Urothelium cell line (cell line): ENCODE data around the gene IL4R.
"Not testable (repeated sequence)": the region's sequence is repeated elsewhere in the genome, so short reads cannot be mapped to it uniquely, and the experiment has no call there.

ENCODE experiments used
- DNase-seq: peaks from one replicate; pipeline ENCODE4 v3.0.0; 2011; ENCODE audit warnings: low spot score, mixed read lengths
- FAIRE-seq: peaks from 2 replicates; lab custom pipeline; 2011; peaks lifted over from hg19 to GRCh38; lab: Jason Lieb, UNC

IL4R gene

DNA sequence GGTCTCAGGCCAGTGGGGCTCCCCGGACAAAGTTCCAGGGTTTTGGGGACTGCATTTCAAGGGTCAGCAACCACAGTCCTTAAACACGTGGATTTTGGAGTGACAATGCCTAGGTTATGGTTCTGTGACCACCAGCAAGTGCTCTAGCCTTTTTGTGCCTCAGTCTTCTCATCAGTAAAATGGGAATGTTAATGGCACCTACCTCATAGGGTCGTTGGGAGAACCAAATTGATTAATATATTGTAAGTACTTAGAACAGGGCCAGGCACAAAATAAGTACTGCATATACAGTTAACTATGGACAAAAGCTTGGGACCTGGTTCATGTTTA is 13.8 kb downstream of the IL4R start:
- no peak for FAIRE-seq
- DNase-seq: no peak

DNA sequence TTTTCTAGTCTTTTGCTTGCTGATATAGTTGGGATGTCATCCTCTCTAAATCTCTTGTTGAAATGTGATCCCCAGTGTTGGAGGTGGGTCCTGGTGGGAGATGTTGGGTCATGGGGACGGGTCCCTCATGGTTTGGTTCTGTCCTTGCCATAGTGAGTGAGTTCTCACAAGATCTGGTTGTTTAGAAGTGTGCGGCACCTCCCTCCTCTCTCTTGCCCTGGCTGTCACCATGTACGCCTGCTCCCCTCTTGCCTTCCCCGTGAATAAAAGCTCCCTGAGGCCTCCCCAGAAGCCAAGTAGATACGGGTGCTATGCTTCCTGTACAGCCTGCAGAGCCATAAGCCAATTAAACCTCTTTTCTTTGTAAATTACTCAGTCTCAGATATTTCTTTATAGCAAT is 15.2 kb downstream of the IL4R start:
- DNase-seq (no peak), FAIRE-seq (no peak)

DNA sequence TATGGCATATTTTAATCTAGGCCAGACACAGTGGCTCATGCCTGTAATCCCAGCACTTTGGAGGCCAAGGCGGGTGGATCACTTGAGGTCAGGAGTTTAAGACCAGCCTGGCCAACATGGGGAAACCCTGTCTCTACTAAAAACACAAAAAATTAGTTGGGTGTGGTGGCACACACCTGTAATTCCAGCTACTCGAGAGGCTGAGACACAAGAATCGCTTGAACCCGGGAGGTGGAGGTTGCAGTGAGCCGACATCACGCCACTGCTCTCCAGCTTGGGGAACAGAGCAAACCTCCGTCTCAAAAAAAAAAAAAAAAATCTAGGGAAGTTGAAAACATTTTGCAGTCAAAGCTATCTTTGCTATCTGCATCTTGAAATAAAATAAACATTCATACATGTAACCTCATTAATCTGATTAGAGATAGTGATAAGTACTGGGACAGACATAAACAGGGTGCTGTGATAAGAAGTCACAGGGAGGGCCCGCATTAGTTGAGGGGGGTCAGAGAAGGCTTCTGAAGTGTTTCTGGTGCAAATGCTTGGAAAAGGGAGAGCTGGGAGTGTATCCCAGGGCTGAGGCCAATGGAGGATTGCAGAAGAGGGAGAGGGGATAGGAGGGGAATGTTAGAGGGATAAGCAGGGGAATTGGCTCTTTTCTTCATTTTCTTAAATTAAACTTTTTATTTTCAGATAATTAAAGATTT is 15.8 kb downstream of the IL4R start:
- not testable (repeated sequence) for DNase-seq, FAIRE-seq

DNA sequence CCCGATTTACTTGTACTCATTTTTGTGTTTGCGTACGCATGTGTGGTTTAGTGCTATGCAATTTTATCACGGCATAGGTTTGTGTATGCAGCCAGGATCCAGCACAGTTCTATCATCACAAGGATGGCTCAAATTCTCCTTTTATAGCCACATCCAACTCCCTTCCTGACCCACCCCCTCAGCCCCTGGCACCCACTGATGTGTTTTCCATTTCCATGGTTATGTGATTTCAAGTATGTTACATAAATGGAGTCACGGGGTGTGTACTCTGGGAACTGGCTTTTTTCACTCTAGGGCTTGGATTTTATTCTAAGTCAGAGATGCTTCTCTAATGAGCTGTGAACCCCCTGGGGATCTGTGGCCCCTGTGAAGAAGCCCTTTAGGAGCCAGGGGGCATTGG is 16.8 kb downstream of the IL4R start:
- DNase-seq (no peak), FAIRE-seq (no peak)

DNA sequence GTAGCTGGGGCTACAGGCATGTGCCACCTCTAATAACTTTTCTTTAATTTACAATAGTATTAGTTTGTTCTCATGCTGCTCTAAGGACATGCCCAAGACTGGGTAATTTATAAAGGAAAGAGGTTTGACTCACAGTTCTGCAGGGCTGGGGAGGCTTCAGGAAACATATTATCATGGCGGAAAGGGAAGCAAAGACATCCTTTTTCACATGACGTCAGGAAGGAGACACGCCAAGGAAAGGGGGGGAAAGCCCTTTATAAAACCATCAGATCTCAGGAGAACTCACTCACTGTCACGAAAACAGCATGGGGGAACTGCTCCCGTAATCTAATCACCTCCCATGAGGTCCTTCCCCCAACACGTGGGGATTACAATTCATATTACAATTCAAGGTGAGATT is 18.3 kb downstream of the IL4R start:
- DNase-seq: no peak
- no peak for FAIRE-seq

DNA sequence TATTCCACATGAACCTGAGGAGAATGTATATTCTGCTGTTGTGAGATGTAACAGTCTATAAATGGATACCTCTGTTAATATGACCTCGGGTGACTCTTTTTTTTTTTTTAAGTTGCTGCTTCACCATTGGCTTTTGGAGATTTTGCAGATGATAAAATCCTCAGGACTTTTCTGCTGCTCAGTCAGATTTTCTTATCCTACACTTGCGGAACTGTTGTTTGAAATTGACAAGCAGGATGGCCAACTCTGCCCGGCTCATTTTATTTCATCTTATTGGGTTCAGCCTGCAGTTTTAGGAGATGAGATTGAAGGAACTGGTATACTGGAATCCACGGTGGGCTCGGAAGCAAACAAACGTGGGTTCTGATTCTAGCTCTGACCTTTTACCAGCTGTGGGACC is 19.3 kb downstream of the IL4R start:
- FAIRE-seq: no peak
- DNase-seq: no peak

DNA sequence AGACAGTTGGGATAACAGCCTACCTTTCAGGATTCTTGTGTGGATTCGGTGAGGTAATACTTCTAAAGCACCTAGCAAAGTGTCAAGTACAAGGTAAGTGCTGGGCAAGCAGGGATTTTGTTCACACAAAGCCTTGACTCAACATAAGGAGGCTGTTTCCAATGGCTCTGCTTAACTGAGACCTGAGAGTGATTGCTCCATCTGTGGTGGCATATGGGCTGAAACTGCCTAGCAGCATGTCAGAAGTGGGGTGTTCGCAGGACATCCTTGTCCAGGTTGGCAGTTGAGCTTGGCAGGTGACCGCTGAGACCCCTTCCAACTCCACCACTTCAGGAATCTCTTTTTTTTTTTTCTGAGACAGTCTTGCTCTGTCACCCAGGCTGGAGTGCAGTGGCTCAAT is 19.8 kb downstream of the IL4R start:
- FAIRE-seq: no peak
- DNase-seq: no peak

DNA sequence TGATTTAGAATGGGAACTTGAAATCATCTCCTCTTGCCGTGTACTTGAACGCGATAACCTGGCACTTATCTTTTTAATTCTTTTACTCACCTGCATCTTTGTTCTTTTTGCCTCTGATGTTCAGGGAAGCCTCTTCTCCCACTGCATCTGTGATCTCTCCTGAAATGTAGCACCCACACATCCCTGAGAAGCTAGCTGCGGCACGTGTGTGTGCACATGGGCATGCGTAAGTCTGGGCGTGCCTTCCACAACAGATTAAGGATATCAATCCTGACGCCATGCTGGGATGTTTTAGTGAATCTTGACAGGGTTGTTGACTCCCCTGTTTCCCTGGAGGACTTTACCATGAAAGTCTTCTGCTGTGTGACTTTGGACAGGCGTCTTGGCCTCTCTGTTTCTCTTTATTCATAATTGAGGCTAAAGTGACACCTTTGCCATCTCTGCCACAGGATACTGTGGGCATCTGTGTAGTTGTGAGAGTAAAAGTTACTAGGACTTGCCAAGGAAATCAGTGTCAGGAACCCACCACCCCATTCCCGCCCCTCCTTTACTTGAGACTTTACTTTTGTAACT is 20.5 kb downstream of the IL4R start:
- FAIRE-seq (no peak), DNase-seq (no peak)

DNA sequence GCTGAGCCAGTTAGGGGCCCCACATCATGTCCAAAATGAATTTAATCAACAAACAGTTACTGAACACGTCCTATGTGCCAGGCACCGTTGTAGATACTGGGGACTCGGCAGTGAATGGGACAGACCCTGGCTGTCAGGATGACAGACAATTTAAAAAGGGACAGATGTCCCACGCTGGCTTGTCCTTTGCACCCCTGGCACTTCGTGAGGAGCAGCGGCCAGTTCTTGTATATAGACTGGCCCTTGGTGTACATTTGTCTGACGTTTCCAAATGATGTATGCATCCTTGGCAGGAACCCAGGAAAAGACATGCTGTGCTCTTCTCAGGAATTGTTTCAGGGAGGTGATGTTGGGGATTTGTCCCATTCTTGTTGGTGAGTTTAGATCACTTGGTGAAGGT is 21.1 kb downstream of the IL4R start:
- no peak for FAIRE-seq

DNA sequence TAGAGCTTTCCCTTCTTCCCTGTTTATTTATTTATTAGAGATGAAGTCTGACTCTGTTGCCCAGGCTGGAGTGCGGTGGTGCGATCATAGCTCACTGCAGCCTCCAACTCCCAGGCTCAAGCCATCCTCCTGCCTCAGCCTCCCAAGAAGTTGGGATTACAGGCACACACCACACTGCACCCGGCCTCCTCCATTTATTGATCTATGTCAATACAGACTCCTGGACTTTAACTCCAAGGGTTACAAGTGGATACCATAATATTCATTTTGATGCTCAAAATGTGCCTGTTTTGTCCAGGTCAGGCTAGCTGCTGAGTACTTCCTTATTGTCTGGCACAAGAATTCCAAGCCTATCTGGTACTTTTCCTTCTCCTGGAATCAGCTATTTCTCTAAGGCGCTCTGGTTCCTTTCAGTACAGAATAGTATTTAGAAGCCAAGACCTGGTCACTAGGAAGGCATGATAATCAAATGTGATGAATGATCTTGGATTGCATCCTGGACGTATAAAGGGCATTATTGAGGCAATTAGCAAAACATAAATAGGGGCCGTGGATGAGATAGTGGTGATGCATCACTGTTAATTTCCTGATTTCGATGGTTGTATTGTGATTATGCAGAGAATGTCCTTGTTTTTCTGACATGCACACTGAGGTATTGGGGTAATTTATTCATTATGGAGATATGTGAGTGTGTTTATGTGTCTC is 21.7 kb downstream of the IL4R start:
- FAIRE-seq (no peak), DNase-seq (no peak)

More for the DNA sequence above, 21.1 kb downstream of the IL4R start:
- no peak for DNase-seq

DNA sequence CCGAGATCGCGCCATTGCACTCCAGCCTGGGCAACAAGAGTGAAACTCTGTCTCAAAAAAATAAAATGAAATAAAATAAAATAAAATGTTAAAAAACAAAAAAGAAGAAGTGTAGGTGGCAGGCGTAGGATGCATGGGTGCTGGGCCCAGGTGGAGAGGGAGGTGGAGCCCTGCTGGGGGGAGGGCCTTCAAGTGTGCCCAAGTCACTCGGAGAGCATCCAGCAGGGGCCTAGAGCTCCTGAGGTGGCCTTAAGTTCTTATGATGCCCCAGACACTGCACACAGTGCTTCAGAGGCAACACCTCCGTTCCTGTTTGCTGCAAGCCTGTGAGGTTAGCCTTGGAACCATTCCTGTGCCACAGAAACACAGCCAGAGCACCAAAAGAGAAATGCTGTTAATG is 23.2 kb downstream of the IL4R start:
- FAIRE-seq (no peak), DNase-seq (no peak)

DNA sequence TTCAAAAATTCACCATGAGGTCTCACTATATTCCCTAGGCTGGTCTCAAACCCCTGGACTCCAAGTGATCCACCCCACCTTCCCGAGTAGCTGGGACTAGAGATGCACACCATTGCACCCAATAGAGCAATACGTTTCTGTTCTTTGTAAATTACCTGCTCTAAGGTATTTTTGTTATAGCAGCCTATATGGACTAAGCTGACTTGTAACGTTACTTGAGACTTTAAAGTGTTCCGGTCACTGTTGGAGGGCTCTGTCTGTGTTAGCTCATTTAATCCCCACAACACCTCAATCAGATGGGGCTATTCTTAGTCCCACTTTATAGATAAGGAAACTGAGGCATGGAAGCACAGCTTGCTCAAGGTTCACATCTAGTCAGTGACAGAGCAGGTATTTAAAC is 25.4 kb downstream of the IL4R start:
- FAIRE-seq (no peak), DNase-seq (no peak)

DNA sequence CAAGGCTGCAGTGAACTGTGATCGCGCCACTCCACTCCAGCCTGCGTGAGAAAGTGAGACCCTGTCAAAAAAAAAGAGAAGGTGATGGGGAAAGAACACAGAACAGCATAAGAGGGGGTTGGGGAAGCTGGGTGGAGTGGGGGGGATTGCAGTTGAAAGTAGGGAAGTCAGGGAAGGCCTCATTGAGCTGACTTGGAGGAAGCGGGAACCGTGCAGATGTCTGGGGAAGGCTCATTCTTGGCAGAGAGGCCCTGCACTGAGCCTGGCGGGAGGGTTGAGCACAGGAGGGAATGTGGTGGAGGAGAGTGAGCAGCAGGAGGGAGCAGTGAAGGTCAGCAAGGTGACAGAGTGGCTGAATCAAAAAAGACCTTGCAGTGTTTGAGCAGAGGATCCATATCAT is 26.9 kb downstream of the IL4R start:
- FAIRE-seq: no peak
- no peak for DNase-seq

DNA sequence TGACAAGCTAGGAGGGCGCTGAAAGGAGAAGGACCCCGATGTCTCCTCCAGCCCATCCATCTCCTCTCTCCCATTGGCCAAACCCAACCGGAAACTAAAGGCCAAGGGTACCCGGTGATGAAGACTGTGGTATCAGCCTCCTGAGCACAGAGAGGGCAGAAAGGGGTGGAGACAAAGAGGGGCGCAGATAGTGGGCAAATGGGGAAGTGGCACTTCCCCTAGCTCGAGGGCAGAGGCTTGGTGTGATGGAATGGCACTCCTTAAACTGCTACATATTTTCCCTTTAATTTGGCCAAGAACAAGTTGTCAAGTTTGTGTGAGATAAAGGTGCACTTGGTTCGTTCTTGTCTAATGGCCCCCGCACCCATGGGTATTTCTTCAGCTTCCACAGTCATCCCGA is 27.8 kb downstream of the IL4R start:
- FAIRE-seq (no peak), DNase-seq (no peak)

DNA sequence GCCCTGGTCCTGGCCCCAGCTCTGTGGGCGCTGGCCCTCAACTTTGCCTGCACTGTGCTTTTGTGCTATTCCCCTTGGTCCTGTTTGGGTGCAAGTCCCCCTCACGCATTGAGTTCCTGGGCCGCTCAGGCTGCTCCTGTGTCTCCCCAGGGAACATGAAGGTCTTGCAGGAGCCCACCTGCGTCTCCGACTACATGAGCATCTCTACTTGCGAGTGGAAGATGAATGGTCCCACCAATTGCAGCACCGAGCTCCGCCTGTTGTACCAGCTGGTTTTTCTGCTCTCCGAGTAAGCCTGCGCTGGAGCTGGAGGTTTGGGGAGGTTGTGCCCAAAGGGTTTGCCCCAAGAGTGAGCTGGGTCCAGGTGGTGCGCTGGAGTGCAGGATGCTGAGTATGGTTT is 28.2 kb downstream of the IL4R start:
- no peak for FAIRE-seq
- DNase-seq: no peak

DNA sequence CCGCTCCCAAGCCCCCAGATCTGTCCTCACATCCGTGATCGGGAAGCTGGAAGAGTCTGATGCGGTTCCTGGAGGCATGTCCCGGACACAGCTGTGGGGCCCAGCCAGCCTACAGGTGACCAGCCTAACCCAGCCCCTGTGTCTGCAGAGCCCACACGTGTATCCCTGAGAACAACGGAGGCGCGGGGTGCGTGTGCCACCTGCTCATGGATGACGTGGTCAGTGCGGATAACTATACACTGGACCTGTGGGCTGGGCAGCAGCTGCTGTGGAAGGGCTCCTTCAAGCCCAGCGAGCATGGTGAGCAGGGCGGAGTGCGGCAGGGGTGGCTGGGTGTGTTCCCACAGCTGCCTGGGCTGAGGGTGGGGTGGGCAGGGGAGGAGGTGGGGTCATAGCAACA is 30.9 kb downstream of the IL4R start:
- DNase-seq: no peak
- no peak for FAIRE-seq

DNA sequence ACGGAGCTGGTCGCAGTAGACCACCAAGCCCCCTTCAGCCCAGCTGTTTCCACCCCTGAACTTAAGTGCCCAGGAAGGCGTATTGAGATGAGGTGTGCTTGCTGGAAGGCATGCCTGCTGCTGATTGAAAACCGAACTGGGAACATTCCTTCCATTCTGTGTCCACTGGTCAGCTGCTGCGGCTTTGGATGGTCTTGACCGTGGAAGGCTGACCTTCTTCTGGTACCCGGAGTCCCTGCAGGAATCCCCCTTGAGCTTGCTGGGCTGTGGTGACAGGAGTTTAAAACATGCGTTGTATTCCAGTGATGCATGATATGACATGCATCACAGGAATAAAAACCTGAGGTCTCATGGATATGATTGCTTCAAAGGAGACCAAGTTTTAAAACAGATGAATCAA is 31.4 kb downstream of the IL4R start:
- no peak for FAIRE-seq

DNA sequence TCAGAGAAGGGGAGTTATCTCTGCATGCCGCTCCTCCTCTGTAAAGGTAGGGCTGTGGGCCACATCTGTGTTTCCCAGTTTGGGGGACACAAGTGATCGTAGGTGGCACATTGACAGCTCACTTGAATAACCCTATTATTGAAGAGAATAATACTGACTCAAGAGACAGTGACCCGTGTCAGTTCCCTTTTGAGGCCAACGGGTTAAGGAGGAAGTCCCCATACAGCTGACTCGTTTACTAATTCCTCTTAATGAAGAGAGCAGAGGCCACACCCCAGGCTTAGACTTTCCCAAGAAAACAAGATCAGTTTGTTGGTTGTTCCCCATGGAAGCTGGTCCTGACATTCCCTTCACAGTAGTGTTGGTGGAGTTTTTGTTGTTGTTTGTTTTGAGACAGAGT is 33.0 kb downstream of the IL4R start:
- FAIRE-seq (no peak), DNase-seq (no peak)

More for the DNA sequence above, 31.4 kb downstream of the IL4R start:
- no peak for DNase-seq

DNA sequence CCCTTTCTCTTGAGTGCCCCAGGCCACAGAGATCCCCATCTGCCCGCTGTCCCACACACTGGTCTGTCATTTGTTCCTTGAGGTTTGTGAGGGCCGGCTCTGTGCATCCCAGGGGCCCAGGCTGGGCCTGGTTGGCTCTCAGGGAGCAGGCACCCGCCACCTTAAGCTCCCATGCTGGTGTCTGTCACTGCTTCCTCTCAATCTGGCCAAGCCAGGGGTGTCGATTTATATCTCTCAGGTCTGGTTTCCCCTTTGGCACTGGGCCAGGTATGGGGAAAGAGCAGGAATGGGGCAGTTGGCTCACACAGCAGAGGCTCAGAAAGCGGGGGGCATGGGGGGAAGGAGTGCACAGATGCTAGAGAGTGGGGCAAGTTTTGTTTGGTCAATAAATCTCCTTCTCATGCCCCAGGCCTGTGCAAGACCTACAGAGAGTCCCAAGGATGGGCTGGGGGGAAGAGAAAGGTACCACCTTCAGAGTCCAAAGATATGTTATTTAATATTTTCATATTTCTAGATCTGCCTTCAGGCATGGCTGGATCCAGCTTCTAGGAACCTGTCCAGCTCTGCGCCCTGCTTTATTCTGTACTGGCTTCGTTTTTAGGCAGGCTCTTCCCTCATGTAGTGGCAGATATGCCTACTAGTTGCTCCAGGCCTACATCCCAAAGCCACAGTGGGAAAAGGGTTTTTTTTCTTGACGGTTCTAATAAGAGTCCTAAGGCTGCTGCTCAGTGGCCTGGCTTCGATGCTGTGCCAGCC is 34.3 kb downstream of the IL4R start:
- FAIRE-seq: no peak
- no peak for DNase-seq

DNA sequence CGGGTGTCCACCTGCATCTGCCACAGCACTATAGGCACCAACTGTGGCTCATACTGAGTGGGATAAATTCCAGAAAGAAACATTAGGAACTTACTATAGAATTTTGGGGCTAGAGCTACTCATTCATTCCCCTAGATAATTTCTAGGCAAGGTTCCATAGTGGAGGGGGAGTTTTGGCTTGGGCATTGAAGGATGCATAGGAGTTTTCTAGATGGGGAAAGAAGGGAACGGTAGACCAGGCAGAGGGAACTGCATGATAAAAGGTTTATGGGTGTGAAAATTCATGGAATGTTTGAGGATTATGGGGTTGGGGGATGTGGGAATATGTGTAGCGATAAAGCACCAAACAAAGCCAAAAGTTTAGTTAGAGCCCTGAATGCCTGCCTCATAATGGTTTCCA is 35.5 kb downstream of the IL4R start:
- no peak for DNase-seq

DNA sequence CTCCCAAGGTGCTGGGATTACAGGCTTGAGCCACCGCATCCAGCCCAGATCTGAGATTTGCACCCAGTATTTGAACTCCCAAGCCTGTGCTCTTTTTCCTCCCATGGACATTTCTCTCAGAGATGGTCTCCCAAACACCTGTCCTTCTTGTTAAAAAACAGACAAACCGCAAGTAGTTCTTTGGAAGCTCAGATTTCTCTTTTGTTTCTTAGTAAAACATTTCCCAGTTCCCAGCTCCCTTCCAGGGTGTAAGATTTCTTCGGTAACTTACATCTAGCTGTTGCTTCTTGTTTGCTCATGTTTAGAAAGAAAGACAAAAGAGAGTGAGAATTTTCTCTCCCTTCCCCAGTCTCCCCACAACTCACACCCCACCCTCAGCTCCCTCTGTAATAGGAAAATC is 36.2 kb downstream of the IL4R start:
- FAIRE-seq (no peak), DNase-seq (no peak)

More for the DNA sequence above, 35.5 kb downstream of the IL4R start:
- no peak for FAIRE-seq

DNA sequence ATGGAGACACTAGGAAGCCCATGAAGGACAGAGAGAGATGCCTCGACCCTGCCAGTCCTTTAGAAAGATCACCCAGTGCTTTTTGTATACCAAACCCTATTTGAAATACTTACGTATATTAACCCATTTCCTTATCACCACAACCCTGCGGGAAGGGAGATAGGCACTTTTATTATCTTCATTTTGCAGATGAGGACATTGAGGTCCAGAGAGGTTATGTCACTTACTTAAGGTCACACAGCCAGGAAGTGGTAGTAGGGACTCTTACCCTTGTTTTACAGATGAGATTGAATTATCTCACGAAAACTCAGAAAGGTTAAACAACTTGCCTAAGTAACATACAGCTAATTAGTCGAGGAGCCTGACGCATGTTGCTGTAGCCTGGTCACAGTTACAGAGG is 38.2 kb downstream of the IL4R start:
- DNase-seq (no peak), FAIRE-seq (no peak)
